ENCODE results near the gene FRS3.

Gene FRS3

DNA sequence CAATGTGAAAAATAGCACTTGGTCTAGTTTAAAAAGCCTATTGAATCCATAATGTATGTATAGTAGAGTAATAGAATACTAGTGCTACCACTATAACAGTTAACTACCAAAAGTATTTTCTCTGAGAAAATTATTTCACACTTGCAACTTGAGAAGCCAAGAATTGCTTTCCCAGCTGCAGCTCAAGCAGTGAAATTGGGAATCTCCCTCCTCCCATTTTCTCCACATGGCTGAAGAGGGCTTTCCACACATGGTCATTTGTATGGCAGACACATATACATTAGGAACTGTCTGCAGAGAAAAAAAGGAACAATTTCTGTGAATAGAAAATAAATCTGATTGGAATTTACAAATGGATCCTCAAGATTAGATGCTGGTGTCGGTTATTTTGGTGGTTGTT is 42.3 kb upstream of the FRS3 start:
- no peak for TF ChIP-seq TAF1 (IDR thresholded peaks at IDR 0.05; ENCODE audit: borderline replicate concordance, insufficient read depth, low read length)
- TF ChIP-seq, protein P1, sequence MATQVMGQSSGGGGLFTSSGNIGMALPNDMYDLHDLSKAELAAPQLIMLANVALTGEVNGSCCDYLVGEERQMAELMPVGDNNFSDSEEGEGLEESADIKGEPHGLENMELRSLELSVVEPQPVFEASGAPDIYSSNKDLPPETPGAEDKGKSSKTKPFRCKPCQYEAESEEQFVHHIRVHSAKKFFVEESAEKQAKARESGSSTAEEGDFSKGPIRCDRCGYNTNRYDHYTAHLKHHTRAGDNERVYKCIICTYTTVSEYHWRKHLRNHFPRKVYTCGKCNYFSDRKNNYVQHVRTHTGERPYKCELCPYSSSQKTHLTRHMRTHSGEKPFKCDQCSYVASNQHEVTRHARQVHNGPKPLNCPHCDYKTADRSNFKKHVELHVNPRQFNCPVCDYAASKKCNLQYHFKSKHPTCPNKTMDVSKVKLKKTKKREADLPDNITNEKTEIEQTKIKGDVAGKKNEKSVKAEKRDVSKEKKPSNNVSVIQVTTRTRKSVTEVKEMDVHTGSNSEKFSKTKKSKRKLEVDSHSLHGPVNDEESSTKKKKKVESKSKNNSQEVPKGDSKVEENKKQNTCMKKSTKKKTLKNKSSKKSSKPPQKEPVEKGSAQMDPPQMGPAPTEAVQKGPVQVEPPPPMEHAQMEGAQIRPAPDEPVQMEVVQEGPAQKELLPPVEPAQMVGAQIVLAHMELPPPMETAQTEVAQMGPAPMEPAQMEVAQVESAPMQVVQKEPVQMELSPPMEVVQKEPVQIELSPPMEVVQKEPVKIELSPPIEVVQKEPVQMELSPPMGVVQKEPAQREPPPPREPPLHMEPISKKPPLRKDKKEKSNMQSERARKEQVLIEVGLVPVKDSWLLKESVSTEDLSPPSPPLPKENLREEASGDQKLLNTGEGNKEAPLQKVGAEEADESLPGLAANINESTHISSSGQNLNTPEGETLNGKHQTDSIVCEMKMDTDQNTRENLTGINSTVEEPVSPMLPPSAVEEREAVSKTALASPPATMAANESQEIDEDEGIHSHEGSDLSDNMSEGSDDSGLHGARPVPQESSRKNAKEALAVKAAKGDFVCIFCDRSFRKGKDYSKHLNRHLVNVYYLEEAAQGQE (IDR thresholded peaks at IDR 0.05; ENCODE audit: insufficient read depth in 1 of 2, low read depth in 2 of 2, low read length in 2 of 2), result no peak

DNA sequence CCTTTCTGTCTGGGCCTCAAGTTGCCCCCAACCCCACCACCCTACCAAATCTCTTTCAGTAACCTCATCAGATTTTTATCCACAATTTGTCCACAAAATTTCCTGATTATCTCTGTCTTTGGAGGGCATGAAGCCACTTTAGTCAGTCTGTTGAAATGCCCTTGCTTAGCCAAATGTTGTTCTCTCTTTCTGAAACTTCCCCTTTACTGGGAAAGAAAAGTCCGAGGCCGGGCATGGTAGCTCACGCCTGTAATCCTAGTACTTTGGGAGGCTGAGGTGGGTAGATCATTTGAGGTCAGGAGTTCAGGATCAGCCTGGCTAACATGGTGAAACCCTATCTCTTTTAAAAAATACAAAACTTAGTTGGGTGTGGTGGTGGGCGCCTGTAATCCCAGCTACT is 41.6 kb upstream of the FRS3 start:
- no peak for TF ChIP-seq SIN3A (IDR thresholded peaks at IDR 0.05; ENCODE audit: borderline replicate concordance, insufficient read depth, low read length)
- TF ChIP-seq POLR2AphosphoS5 (IDR thresholded peaks at IDR 0.05; ENCODE audit: low read depth, low read length), result no peak
- TF ChIP-seq, protein P1 (IDR thresholded peaks at IDR 0.05; ENCODE audit: insufficient read depth in 1 of 2, low read depth in 2 of 2, low read length in 2 of 2), result no peak
- TF ChIP-seq TAF1 (IDR thresholded peaks at IDR 0.05; ENCODE audit: borderline replicate concordance, insufficient read depth, low read length), result no peak
- TF ChIP-seq FOXP2 (optimal IDR thresholded peaks at IDR 0.05; ENCODE audit: borderline replicate concordance, extremely low read depth, extremely low read length, insufficient read depth), result no peak

DNA sequence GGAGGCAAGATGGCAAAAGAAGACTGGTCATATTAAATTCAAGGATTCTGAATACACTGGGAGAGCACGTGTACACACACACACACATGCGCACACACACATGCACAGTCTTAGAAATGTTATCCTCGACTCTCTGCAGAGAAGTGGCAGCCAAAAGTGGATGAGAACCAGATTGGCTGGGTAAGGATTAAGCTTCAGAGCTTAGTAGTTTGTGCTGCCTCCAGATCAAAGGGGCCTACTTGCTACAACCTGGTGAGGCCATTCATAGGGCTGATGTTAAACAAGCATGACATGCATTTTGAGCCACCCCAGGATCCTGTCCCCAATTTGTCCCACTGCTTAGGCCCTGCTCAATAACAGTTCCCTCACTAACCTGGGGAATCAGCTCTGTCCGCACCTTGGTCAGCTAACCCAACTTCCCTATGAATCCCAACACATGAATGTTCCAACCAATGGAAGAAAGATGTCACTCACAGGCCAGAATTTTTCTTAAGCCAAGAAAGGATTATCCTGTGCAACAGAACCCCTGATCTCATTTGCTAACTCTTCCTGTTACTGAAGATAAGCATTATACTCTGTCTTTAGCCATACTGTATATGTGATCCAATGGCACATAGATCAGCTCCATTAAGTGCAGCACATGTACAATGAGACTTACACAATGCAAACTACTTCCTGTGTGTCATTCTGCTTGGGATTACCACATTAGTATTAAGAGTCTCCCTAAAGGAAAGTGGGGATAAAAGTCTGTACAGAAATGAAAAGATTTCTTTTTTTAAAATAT is 38.8 kb upstream of the FRS3 start:
- TF ChIP-seq FOXP2 (optimal IDR thresholded peaks at IDR 0.05; ENCODE audit: borderline replicate concordance, extremely low read depth, extremely low read length, insufficient read depth) (no peak), POLR2AphosphoS5 (IDR thresholded peaks at IDR 0.05; ENCODE audit: low read depth, low read length) (no peak), TAF1 (IDR thresholded peaks at IDR 0.05; ENCODE audit: borderline replicate concordance, insufficient read depth, low read length) (no peak), SIN3A (IDR thresholded peaks at IDR 0.05; ENCODE audit: borderline replicate concordance, insufficient read depth, low read length) (no peak)
- TF ChIP-seq, protein P1 (IDR thresholded peaks at IDR 0.05; ENCODE audit: insufficient read depth in 1 of 2, low read depth in 2 of 2, low read length in 2 of 2), result no peak

DNA sequence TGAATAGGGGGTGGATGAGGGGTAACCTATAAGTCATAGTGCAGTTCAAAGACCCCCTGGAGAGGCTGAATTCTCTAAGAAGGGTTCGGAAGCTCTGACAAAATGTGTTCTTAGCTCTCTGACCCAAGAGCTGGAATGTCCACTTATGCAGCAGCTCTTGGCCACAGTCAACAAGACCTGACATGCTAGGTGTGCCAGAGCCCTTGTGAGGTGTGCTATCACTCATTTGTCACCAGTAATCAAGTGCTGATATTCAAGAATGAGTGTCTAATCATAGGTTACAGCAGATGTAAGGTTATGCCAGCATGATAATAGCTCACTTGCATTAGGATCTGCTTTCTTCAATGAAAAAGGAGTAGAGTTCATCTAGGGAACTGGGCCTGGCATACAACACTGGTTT is 35.9 kb upstream of the FRS3 start:
- no peak for TF ChIP-seq TAF1 (IDR thresholded peaks at IDR 0.05; ENCODE audit: borderline replicate concordance, insufficient read depth, low read length)
- TF ChIP-seq, protein P1 (IDR thresholded peaks at IDR 0.05; ENCODE audit: insufficient read depth in 1 of 2, low read depth in 2 of 2, low read length in 2 of 2), result no peak
- TF ChIP-seq FOXP2 (optimal IDR thresholded peaks at IDR 0.05; ENCODE audit: borderline replicate concordance, extremely low read depth, extremely low read length, insufficient read depth), result no peak
- TF ChIP-seq POLR2AphosphoS5 (IDR thresholded peaks at IDR 0.05; ENCODE audit: low read depth, low read length), result no peak
- TF ChIP-seq SIN3A (IDR thresholded peaks at IDR 0.05; ENCODE audit: borderline replicate concordance, insufficient read depth, low read length), result no peak

DNA sequence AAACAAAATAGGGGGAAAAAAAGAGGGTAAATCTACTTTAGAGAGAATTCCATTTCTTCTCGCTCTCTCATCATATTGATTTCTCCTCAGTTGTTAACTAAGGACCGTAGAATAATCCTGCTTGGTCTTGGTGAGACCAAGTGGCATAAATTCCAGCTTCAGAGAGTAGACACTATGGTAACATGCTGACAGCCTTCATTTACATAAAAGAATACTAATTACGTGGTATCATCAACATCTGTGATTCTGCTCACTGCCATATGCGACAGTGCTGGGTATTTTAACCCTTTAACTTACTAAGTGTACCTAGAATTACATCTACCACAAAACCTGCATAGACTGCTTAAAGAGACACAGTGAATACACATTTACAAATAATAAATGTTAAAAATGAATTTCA is 34.9 kb upstream of the FRS3 start:
- TF ChIP-seq, protein P1 (IDR thresholded peaks at IDR 0.05; ENCODE audit: insufficient read depth in 1 of 2, low read depth in 2 of 2, low read length in 2 of 2), result no peak
- TF ChIP-seq FOXP2 (optimal IDR thresholded peaks at IDR 0.05; ENCODE audit: borderline replicate concordance, extremely low read depth, extremely low read length, insufficient read depth), result no peak
- no peak for TF ChIP-seq TAF1 (IDR thresholded peaks at IDR 0.05; ENCODE audit: borderline replicate concordance, insufficient read depth, low read length)
- TF ChIP-seq POLR2AphosphoS5 (IDR thresholded peaks at IDR 0.05; ENCODE audit: low read depth, low read length), result no peak
- TF ChIP-seq SIN3A (IDR thresholded peaks at IDR 0.05; ENCODE audit: borderline replicate concordance, insufficient read depth, low read length), result no peak
